ENCODE results near the gene SCAF4.
"Not testable (repeated sequence)": the region's sequence is repeated elsewhere in the genome, so short reads cannot be mapped to it uniquely, and the experiment has no call there.

The SCAF4 gene

DNA sequence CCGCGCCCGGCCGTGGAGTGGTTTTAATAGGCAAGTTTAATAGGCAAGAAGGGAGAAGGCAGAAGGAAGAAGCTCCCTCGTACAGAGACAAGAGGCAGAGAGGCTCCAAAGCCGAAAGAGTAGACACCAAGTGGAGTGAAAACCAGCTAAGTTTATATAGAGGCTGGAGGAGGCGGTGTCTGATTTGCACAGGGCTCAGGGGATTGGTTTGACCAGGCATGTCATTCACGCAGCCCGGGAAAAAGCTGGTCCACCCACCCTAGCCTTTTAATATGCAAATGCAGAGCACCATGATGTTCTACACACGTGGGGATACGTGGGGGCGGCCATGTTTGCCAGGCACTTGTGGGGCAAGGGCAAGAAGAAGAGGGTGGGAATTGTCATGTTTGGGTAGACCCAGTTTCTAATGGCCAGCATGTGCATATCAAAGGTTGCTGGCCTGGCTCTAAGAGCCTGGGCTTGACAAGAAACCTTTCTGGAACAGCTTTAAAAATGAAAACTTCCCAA, 90.4 kb downstream of the SCAF4 start:
- no peak for DNase-seq (ENCODE audit: low read depth)

DNA sequence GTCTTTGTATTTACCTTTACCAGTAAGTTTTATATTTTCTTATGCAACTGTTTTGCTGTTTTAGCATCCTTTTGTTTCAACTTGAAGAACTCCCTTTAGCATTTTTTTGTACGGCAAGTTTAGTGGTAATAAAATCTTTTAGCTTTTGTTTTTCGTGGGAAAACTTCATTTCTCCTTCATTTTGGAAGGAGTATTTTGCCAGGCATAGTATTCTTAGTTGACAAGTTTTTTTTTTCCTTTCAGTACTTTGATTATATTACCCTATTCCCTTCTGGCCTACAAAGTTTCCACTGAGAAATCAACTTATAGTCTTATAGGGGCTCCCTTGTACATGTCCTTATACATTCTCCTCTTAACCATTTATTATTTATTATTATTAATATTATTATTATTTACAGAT, 95.0 kb downstream of the SCAF4 start:
- no peak for DNase-seq (ENCODE audit: low read depth)

DNA sequence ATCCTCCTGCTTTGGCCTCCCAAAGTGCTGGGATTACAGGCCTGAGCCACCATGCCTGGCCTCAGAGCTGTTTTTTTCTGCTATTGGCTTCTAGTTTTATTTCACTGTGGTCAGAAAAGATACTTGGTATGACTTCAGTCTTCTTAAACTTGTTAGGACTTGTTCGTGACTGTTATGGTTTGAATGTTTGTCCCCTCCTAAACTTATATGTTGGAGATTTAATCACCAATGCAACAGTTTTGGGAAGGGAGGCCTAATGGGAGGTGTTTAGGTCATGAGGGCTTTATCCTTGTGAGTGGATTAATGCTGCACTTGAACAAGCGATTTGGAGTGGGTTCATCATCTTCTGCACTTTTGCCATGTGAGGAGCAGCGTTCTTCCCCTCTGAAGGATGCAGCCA, 96.9 kb downstream of the SCAF4 start:
- DNase-seq (ENCODE audit: low read depth), result no peak

DNA sequence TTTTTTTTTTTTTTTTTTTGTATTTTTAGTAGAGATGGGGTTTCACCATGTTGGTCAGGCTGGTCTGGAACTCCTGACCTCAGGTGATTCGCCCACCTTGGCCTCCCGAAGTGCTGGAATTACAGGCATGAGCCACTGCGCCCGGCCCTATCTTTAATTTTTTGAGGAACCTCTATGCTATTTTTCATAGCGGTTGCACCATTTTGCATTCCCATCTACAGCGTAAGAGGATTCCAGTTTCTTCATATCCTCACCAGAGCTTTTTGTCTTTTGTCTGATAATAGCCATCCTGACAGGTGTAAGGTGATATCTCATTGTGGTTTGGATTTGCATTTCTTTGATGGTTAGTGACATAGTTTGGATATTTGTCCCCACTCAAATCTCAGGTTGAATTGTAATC, 100.0 kb downstream of the SCAF4 start:
- DNase-seq (ENCODE audit: low read depth), result not testable (repeated sequence)

DNA sequence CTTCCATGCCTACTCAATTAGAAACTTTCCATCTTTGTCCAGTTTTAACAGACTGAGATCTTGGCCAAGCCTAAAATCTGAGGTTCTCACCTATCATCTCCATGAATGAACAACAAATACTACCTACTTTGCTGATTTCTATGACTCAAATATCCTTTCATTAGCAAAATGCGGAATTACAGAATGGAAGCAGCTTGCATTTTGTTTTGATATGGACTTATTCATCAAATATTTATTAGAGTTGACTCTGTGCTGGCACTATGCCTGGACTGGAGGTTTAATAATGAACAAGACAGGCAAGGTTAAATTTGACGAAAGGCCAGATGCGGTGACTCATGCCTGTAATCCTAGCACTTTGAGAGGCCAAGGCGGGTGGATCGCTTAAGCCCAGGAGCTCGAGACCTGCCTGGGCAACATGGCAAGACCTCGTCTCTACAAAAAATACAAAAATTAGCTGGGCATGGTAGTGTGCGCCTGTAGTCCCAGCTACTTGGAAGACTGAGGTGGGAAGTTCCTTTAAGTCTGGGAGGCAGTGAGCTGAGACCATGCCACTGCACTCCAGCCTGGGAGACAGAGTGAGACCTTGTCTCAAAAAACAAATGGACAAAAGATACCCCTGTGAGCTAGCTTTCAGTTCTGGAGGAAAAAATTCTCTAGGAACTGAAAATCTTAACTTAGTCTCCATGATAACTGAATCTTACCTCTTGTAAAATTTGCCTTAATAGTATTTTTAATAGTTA, 101.8 kb downstream of the SCAF4 start:
- DNase-seq (ENCODE audit: low read depth), result no peak

DNA sequence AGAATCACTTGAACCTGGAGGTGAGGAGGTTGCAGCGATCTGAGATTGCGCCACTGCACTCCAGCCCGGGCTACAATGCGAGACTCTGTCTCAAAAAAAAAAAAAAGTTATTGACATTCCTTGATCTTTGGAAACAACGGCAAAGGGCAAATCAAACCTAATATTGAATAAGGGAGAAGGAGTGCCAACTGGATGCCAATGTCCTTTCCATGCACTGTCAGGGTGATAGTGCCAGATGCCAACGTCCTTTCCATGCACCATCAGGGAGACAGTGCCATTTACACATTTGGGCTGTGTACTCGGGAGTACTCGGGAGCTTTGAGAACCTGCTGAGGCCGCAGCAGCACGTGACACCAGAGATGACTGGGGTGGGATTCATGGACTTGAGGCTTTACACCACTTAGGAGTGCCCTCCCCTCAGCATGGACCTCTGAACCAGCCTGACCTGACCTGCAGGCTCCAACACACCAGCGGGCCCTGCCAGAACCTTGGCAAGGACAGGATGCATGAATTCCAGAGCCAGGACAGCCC, 106.9 kb downstream of the SCAF4 start:
- no peak for DNase-seq (ENCODE audit: low read depth)

DNA sequence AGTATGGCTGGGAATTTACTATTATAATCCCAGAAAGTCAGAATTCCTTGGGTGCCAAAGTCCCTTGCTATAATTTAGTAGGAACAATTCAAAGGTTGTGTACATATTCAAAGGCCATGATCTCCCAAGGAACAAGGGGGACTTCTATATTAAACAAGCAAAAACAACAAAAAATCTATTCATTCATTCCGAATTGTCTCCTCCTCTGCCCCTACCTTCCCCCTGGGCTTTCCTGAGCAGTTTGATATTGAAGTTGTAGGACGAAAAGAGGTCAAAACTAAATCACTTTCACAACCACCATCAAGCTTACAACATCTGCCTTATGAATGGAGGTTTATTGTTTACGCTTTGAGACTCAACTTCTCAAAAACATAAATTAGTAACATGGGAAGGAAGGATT, 107.7 kb downstream of the SCAF4 start:
- DNase-seq (ENCODE audit: low read depth), result no peak

DNA sequence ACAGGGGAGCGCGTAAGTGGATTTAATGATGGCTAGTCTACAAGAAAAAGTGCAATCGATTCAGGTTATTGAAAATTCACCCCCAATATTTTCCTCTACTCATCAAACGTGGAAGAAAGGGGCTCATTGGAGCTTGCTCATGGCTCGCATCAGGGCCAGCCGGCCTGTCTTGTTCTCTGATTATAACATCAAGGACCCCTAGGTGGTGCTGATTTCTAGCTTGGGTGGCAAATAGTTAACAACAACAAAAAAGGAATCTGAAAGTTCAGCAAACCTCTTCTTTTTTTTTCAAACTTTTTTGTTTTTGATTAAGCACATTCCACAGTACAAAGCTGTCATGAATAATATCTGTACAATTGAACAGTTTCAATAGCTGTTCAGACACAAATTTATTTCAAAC, 108.3 kb downstream of the SCAF4 start:
- DNase-seq (ENCODE audit: low read depth), result no peak

DNA sequence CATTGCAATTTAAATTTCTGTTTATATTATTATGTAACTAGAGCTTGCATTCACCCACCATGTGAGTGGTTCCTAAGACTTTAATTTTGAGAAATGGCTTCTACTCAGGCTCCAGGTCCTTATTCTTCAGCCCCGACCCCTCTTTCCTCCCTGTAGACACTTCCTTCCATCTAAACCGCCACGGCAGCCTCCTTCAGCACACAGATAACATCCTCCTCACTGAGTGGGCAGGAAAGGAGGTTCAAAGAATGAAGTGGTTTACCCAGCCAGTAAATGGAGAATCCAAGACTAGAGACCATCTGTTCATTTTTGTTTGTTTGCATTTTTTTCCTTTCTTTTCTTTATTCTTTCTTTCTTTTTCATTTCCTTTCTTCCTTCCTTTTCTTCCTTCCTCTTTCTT, 109.5 kb downstream of the SCAF4 start:
- DNase-seq (ENCODE audit: low read depth), result no peak

All from T-helper 22 cell (primary cell).